Renal cortex interstitium (tissue), 11 donors: ENCODE measurements around the gene OTUD4. TPM values are rescaled to one million over a fixed set of nuclear protein-coding genes. Genes with fewer than 3 reads are reported as not detected.
"Not testable (repeated sequence)": the region's sequence is repeated elsewhere in the genome, so short reads cannot be mapped to it uniquely, and the experiment has no call there.

Experiments
- DNase-seq, 11 donors: peaks; one replicate each; pipeline ENCODE4 v3.0.0-alpha.2; 2013; ENCODE audit warnings: low read depth in 9 of 11, low spot score in 4 of 11; ENCODE audit errors: extremely low read depth in 1 of 11
- polyA plus RNA-seq, 3 donors: library from polyadenylated mRNA; unstranded; fragments of 120-200 nt; gene quantifications; one replicate each; pipeline ENCODE4 v1.2.1, GENCODE V29; 2013; ENCODE audit not compliant: insufficient read length in 3 of 3

The OTUD4 gene
- polyA plus RNA-seq, 3 donors = 34.4 to 45.8 (median 42.0) TPM

GRCh38 chr4:145148980-145149379 lies 31.4 kb downstream of the OTUD4 start:
- no peak for DNase-seq

- not testable (repeated sequence) for DNase-seq
These were observed 44.2 kb downstream of the OTUD4 start for GRCh38 chr4:145136219-145136618.

GRCh38 chr4:145132511-145133098 lies 47.8 kb downstream of the OTUD4 start:
- DNase-seq = no peak

- no peak for DNase-seq
These were observed 48.5 kb downstream of the OTUD4 start for GRCh38 chr4:145131848-145132247.

- DNase-seq = no peak
These were observed 49.5 kb downstream of the OTUD4 start for GRCh38 chr4:145130788-145131399.

GRCh38 chr4:145130130-145130529 lies 50.3 kb downstream of the OTUD4 start:
- DNase-seq = no peak

GRCh38 chr4:145125396-145125795 lies 55.0 kb downstream of the OTUD4 start:
- no peak for DNase-seq

GRCh38 chr4:145108128-145108527 lies 72.3 kb downstream of the OTUD4 start:
- DNase-seq = no peak

GRCh38 chr4:145107126-145107525 lies 73.3 kb downstream of the OTUD4 start:
- DNase-seq = no peak

GRCh38 chr4:145103496-145103895 lies 76.9 kb downstream of the OTUD4 start:
- no peak for DNase-seq

GRCh38 chr4:145102619-145103018 lies 77.8 kb downstream of the OTUD4 start:
- DNase-seq = no peak

- DNase-seq = no peak
These were observed 79.3 kb downstream of the OTUD4 start for GRCh38 chr4:145101091-145101490.

GRCh38 chr4:145099653-145100052 lies 80.7 kb downstream of the OTUD4 start:
- no peak for DNase-seq

GRCh38 chr4:145098675-145099037 lies 81.7 kb downstream of the OTUD4 start:
- DNase-seq = peak in 10 of 11 donors; percentile 6 to 39 (median 20)

- peak; percentile 94 to 99 (median 98) for DNase-seq
These were observed 82.3 kb downstream of the OTUD4 start, which contains the start of the genes ABCE1 and ANAPC10 for GRCh38 chr4:145097821-145098674. Gene ABCE1, plus strand, starts transcription at chr4:145098311. Its CDS starts 6,102 bp downstream, at chr4:145104413. Gene ANAPC10, minus strand, starts transcription at chr4:145098196. Its CDS starts 2,097 bp downstream, at chr4:145096099.

- peak in 2 of 11 donors; percentile 3 for DNase-seq
These were observed 83.0 kb downstream of the OTUD4 start for GRCh38 chr4:145097331-145097820.

GRCh38 chr4:145093638-145094037 lies 86.8 kb downstream of the OTUD4 start:
- DNase-seq = no peak

- DNase-seq = no peak
These were observed 90.0 kb downstream of the OTUD4 start for GRCh38 chr4:145090380-145090779.

- no peak for DNase-seq
These were observed 96.3 kb downstream of the OTUD4 start for GRCh38 chr4:145083891-145084605.
